ENCODE data around the gene CHMP3. TPM values are rescaled to one million over a fixed set of nuclear protein-coding genes. Genes with fewer than 3 reads are reported as not detected.

CHMP3 gene
- polyA plus RNA-seq, 1 donor from 2014 or later: 31.8 TPM

DNA sequence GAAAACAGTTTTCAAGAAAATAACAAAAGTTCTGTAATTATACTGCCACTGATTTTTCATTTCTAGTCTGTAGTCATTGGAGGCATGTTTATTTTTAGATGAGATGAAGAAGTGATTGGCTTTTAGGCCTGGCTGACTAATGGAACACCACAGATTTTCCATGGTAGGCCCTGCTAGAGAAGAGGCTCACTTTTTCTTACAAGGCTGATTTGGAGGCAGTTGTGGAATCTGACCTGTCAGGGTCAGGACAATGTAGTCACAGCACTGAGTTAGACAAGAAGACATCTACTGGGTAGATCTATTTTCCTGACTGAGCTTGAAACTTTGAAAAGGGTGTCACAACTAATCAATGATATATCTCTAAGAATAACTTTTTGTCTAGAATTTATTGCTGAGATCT lies 78.1 kb downstream of the CHMP3 start:
- H3K27ac ChIP-seq (ENCODE audit: low read length): no peak overlapping the region
- no peak for TF ChIP-seq RAD21 (conservative IDR thresholded peaks at IDR 0.05)
- no peak for TF ChIP-seq EP300 (conservative IDR thresholded peaks at IDR 0.05; ENCODE audit: poor library complexity, severe bottlenecking)
- TF ChIP-seq TAF1 (IDR thresholded peaks at IDR 0.05; ENCODE audit: low read depth): no peak
- TF ChIP-seq POLR2AphosphoS5 (IDR thresholded peaks at IDR 0.05): no peak
- TF ChIP-seq, protein P1, sequence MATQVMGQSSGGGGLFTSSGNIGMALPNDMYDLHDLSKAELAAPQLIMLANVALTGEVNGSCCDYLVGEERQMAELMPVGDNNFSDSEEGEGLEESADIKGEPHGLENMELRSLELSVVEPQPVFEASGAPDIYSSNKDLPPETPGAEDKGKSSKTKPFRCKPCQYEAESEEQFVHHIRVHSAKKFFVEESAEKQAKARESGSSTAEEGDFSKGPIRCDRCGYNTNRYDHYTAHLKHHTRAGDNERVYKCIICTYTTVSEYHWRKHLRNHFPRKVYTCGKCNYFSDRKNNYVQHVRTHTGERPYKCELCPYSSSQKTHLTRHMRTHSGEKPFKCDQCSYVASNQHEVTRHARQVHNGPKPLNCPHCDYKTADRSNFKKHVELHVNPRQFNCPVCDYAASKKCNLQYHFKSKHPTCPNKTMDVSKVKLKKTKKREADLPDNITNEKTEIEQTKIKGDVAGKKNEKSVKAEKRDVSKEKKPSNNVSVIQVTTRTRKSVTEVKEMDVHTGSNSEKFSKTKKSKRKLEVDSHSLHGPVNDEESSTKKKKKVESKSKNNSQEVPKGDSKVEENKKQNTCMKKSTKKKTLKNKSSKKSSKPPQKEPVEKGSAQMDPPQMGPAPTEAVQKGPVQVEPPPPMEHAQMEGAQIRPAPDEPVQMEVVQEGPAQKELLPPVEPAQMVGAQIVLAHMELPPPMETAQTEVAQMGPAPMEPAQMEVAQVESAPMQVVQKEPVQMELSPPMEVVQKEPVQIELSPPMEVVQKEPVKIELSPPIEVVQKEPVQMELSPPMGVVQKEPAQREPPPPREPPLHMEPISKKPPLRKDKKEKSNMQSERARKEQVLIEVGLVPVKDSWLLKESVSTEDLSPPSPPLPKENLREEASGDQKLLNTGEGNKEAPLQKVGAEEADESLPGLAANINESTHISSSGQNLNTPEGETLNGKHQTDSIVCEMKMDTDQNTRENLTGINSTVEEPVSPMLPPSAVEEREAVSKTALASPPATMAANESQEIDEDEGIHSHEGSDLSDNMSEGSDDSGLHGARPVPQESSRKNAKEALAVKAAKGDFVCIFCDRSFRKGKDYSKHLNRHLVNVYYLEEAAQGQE (IDR thresholded peaks at IDR 0.05; ENCODE audit: borderline replicate concordance): no peak
- TF ChIP-seq EZH2 (IDR thresholded peaks at IDR 0.05; ENCODE audit: borderline replicate concordance, insufficient read depth, low read length, poor library complexity, severe bottlenecking): no peak
- TF ChIP-seq, protein P2, sequence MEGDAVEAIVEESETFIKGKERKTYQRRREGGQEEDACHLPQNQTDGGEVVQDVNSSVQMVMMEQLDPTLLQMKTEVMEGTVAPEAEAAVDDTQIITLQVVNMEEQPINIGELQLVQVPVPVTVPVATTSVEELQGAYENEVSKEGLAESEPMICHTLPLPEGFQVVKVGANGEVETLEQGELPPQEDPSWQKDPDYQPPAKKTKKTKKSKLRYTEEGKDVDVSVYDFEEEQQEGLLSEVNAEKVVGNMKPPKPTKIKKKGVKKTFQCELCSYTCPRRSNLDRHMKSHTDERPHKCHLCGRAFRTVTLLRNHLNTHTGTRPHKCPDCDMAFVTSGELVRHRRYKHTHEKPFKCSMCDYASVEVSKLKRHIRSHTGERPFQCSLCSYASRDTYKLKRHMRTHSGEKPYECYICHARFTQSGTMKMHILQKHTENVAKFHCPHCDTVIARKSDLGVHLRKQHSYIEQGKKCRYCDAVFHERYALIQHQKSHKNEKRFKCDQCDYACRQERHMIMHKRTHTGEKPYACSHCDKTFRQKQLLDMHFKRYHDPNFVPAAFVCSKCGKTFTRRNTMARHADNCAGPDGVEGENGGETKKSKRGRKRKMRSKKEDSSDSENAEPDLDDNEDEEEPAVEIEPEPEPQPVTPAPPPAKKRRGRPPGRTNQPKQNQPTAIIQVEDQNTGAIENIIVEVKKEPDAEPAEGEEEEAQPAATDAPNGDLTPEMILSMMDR (IDR thresholded peaks at IDR 0.05; ENCODE audit: poor library complexity, severe bottlenecking): no peak
- TF ChIP-seq MXI1 (conservative IDR thresholded peaks at IDR 0.05; ENCODE audit: poor library complexity, severe bottlenecking): no peak
- no peak for TF ChIP-seq SMC3 (conservative IDR thresholded peaks at IDR 0.05; ENCODE audit: poor library complexity)

DNA sequence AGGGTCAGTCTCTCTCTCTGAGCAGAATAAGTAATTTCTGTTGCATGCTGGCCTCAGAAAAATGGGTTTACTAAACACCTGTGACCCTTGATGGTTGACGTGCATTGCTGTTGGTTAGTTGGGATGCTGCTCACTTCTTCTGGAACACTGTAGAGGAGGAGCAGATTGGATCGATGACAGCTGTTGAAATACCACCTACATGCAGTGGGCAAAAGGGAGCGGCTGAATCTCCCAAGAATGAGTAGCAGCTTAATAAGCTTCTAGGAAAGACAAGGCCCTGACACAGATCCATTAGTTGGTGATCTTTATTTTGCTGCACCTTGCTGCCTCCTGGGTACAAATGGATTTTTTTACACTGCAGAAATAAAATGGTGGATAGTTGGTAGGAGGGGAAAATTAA lies 78.9 kb downstream of the CHMP3 start:
- Histone ChIP-seq H4K20me1 (ENCODE audit: insufficient read depth) (no peaks in the 10 kb centered on the region), H3K9me2 (ENCODE audit: insufficient read depth, low read length) (no peaks in the 10 kb centered on the region), H2AFZ (ENCODE audit: low read depth, low read length) (no peak overlapping the region), H3K9me3 (ENCODE audit: low read length) (no peaks in the 10 kb centered on the region), H3K79me2 (replicated peaks; ENCODE audit: insufficient read depth, low read length) (no peaks in the 10 kb centered on the region), H3F3A (ENCODE audit: insufficient read depth, low read length, poor library complexity, severe bottlenecking) (no peaks in the 10 kb centered on the region), H3K27me3 (ENCODE audit: insufficient read depth, low read depth, low read length) (no peaks in the 10 kb centered on the region), H3K27ac (ENCODE audit: low read length) (no peak overlapping the region), H3K4me3 (ENCODE audit: low read length) (no peak overlapping the region), H3K36me3 (ENCODE audit: insufficient read depth, low read length) (peaks cover 41% of the 10 kb centered on the region), H3K4me2 (ENCODE audit: low read length) (no peak overlapping the region), H3K9ac (ENCODE audit: low read length) (no peak overlapping the region)
- TF ChIP-seq EP300 (conservative IDR thresholded peaks at IDR 0.05; ENCODE audit: poor library complexity, severe bottlenecking) (no peak), POLR2AphosphoS5 (IDR thresholded peaks at IDR 0.05) (no peak), EZH2 (IDR thresholded peaks at IDR 0.05; ENCODE audit: borderline replicate concordance, insufficient read depth, low read length, poor library complexity, severe bottlenecking) (no peak), SMC3 (conservative IDR thresholded peaks at IDR 0.05; ENCODE audit: poor library complexity) (no peak), TAF1 (IDR thresholded peaks at IDR 0.05; ENCODE audit: low read depth) (no peak), RAD21 (conservative IDR thresholded peaks at IDR 0.05) (no peak), MXI1 (conservative IDR thresholded peaks at IDR 0.05; ENCODE audit: poor library complexity, severe bottlenecking) (no peak)
- TF ChIP-seq, protein P1 (IDR thresholded peaks at IDR 0.05; ENCODE audit: borderline replicate concordance): no peak
- TF ChIP-seq, protein P2 (IDR thresholded peaks at IDR 0.05; ENCODE audit: poor library complexity, severe bottlenecking): no peak

More for the DNA sequence above, 78.1 kb downstream of the CHMP3 start:
- Histone ChIP-seq H3K9me2 (ENCODE audit: insufficient read depth, low read length) (no peaks in the 10 kb centered on the region), H3F3A (ENCODE audit: insufficient read depth, low read length, poor library complexity, severe bottlenecking) (no peaks in the 10 kb centered on the region), H3K79me2 (replicated peaks; ENCODE audit: insufficient read depth, low read length) (no peaks in the 10 kb centered on the region), H3K9ac (ENCODE audit: low read length) (no peak overlapping the region), H4K20me1 (ENCODE audit: insufficient read depth) (no peaks in the 10 kb centered on the region), H2AFZ (ENCODE audit: low read depth, low read length) (no peak overlapping the region), H3K9me3 (ENCODE audit: low read length) (no peaks in the 10 kb centered on the region), H3K27me3 (ENCODE audit: insufficient read depth, low read depth, low read length) (no peaks in the 10 kb centered on the region), H3K4me2 (ENCODE audit: low read length) (no peak overlapping the region), H3K4me3 (ENCODE audit: low read length) (no peak overlapping the region), H3K36me3 (ENCODE audit: insufficient read depth, low read length) (peaks cover 43% of the 10 kb centered on the region)

Measured in neural cell (in vitro differentiated cells).